OCI-LY1 (cell line): ENCODE measurements around the gene BGN.

Source experiments
- H2AFZ ChIP-seq: fragments of 200-600 bp; sonication (generic), shearing (Covaris generic); 2 replicates; pipeline ENCODE4 v1.6.0; 2014; ENCODE audit warnings: antibody characterized with exemption, mild to moderate bottlenecking, low read length
- H3F3A ChIP-seq: fragments of 200-600 bp; sonication (generic), shearing (Covaris generic); 2 replicates; pipeline ENCODE4 v1.6.0; 2014; ENCODE audit warnings: mild to moderate bottlenecking, antibody characterized with exemption, low read length, moderate library complexity; ENCODE audit not compliant: insufficient read depth
- H3K27ac ChIP-seq: fragments of 200-600 bp; sonication (generic); 2 replicates; pipeline ENCODE4 v1.5.1; 2014; ENCODE audit warnings: low read length, mixed run types, mild to moderate bottlenecking, low read depth; ENCODE audit not compliant: poor library complexity, severe bottlenecking
- H3K27me3 ChIP-seq: fragments of 200-600 bp; sonication (generic); 2 replicates; pipeline ENCODE4 v1.6.0; 2014; ENCODE audit warnings: antibody characterized with exemption, mild to moderate bottlenecking, low read length, moderate library complexity; ENCODE audit not compliant: insufficient read depth
- H3K36me3 ChIP-seq: fragments of 200-600 bp; sonication (generic); 2 replicates; pipeline ENCODE4 v1.6.1; 2014; ENCODE audit warnings: mild to moderate bottlenecking, antibody characterized with exemption, low read length, moderate library complexity, mixed read lengths; ENCODE audit not compliant: insufficient read depth
- H3K4me1 ChIP-seq: fragments of 200-600 bp; sonication (generic); 2 replicates; pipeline ENCODE4 v1.5.1; 2014; ENCODE audit warnings: mild to moderate bottlenecking, low read length, moderate library complexity; ENCODE audit not compliant: insufficient read depth, severe bottlenecking
- H3K4me2 ChIP-seq: fragments of 200-600 bp; sonication (generic), shearing (Covaris generic); 2 replicates; pipeline ENCODE4 v1.6.1; 2014; ENCODE audit warnings: low read length
- H3K4me3 ChIP-seq: fragments of 200-600 bp; sonication (generic); 2 replicates; pipeline ENCODE4 v1.5.1; 2014; ENCODE audit warnings: low read length, low read depth, mild to moderate bottlenecking, mixed read lengths; ENCODE audit not compliant: poor library complexity, severe bottlenecking
- H3K79me2 ChIP-seq: fragments of 200-600 bp; shearing (Covaris generic); 2 replicates; pipeline ENCODE4 v1.6.1; 2016; ENCODE audit warnings: mixed run types, low read length, mixed read lengths; ENCODE audit not compliant: insufficient read depth
- H3K9ac ChIP-seq: fragments of 200-600 bp; sonication (generic), shearing (Covaris generic); 2 replicates; pipeline ENCODE4 v1.6.1; 2014; ENCODE audit warnings: mild to moderate bottlenecking, low read length, mixed read lengths
- H3K9me2 ChIP-seq: fragments of 200-600 bp; sonication (generic), shearing (Covaris generic); 2 replicates; pipeline ENCODE4 v1.6.1; 2014; ENCODE audit warnings: low read depth, mild to moderate bottlenecking, low read length, mixed read lengths
- H3K9me3 ChIP-seq: fragments of 200-600 bp; shearing (Covaris generic); 2 replicates; pipeline ENCODE4 v1.6.1; 2014; ENCODE audit warnings: low read length, mixed read lengths
- H4K20me1 ChIP-seq: fragments of 200-600 bp; sonication (generic), shearing (Covaris generic); 2 replicates; pipeline ENCODE4 v1.6.0; 2016; ENCODE audit warnings: mild to moderate bottlenecking, low read length; ENCODE audit not compliant: insufficient read depth
- EZH2 ChIP-seq: fragments of 200-600 bp; sonication (generic), shearing (Covaris generic); IDR thresholded peaks from 2 replicates; pipeline ENCODE4 v1.8.0; 2017; ENCODE audit warnings: borderline replicate concordance, mixed run types, mild to moderate bottlenecking, antibody characterized with exemption, low read length, moderate library complexity, mixed read lengths
- TF ChIP-seq, protein P1 (sequence below): fragments of 200-600 bp; sonication (generic), shearing (Covaris generic); IDR thresholded peaks from 2 replicates; pipeline ENCODE4 v1.5.1; 2017; ENCODE audit warnings: mild to moderate bottlenecking, antibody characterized with exemption, low read length, moderate library complexity, mixed read lengths

BGN gene

DNA sequence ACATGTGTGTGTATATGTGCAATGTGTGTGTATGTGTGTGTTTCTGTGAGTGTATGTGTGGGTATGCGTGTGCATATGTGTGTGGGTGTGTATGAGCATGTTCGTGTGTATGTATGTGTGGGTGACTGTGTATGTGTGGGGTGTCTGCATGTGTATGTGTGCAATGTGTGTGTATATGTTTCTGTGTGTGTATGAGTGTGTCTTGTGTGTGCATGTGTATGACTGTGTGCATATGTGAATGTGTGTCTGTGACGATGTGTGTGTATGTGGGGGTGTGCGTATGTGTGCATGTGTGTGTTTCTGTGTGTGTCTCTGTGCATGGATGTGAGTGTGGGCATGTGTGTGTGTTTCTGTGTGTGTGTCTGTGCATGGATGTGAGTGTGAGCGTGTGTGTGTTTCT lies 18.5 kb downstream of the BGN start:
- Histone ChIP-seq H3K9me3 (no peaks in the 10 kb centered on the region), H3F3A (no peaks in the 10 kb centered on the region), H3K27ac (no peak overlapping the region), H2AFZ (no peak overlapping the region), H4K20me1 (no peaks in the 10 kb centered on the region), H3K36me3 (no peaks in the 10 kb centered on the region), H3K4me3 (no peak overlapping the region), H3K9me2 (no peaks in the 10 kb centered on the region), H3K4me2 (no peak overlapping the region), H3K27me3 (no peaks in the 10 kb centered on the region), H3K4me1 (no peaks in the 10 kb centered on the region), H3K79me2 (no peaks in the 10 kb centered on the region), H3K9ac (no peak overlapping the region)
- TF ChIP-seq EZH2: no peak
- TF ChIP-seq, protein P1, sequence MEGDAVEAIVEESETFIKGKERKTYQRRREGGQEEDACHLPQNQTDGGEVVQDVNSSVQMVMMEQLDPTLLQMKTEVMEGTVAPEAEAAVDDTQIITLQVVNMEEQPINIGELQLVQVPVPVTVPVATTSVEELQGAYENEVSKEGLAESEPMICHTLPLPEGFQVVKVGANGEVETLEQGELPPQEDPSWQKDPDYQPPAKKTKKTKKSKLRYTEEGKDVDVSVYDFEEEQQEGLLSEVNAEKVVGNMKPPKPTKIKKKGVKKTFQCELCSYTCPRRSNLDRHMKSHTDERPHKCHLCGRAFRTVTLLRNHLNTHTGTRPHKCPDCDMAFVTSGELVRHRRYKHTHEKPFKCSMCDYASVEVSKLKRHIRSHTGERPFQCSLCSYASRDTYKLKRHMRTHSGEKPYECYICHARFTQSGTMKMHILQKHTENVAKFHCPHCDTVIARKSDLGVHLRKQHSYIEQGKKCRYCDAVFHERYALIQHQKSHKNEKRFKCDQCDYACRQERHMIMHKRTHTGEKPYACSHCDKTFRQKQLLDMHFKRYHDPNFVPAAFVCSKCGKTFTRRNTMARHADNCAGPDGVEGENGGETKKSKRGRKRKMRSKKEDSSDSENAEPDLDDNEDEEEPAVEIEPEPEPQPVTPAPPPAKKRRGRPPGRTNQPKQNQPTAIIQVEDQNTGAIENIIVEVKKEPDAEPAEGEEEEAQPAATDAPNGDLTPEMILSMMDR: no peak

DNA sequence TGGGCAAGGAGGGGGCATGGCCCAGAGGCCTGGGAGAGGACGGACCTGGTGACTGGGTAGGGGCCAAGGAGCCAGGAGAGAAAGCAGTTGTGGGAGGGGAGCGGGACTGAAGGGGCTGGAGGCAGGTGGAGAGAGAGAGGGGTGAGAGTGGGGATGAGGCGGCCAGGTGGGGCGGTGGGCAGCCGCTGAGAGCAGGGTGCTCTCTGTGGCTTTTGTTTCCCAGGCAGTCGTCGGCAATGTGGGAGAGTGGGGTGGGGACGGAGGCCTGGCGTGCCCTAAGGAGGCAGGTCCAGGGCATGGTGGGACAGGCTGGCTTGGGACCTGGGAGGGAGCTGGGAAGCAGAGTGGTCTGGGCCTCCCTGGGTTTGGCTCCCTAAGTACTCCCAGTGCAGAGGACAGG lies 19.5 kb downstream of the BGN start:
- Histone ChIP-seq H3K4me2 (no peak overlapping the region), H3K27ac (no peak overlapping the region), H3K4me1 (no peaks in the 10 kb centered on the region), H3K4me3 (no peak overlapping the region), H3K9me3 (no peaks in the 10 kb centered on the region), H3K79me2 (no peaks in the 10 kb centered on the region), H3K36me3 (no peaks in the 10 kb centered on the region), H3K9ac (no peak overlapping the region), H2AFZ (no peak overlapping the region), H4K20me1 (no peaks in the 10 kb centered on the region), H3F3A (no peaks in the 10 kb centered on the region), H3K27me3 (no peaks in the 10 kb centered on the region), H3K9me2 (no peaks in the 10 kb centered on the region)
- TF ChIP-seq, protein P1: no peak
- TF ChIP-seq EZH2: no peak

DNA sequence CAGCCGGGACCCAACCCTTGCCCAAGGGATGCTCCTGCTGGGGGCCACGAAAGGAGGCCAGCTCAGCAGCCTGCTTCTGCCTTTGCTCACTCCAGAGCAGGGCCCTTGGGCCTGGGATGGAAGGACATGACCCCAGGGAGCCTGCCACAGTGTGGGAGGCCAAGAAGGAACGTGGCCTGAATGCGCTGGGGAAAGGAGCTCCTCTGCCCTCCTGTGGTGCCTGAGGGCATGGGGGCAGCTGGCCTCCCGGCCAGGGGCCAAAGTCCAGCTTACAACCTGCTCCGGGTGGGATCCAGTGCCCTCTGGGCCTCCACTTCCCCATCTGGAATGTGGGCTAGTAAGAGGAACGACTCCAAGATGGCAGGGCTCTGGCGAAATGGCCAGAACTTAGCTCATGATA lies 20.7 kb downstream of the BGN start:
- no peak overlapping the region for H3K4me3 ChIP-seq
- H3K4me1 ChIP-seq: no peaks in the 10 kb centered on the region
- H3K79me2 ChIP-seq: no peaks in the 10 kb centered on the region
- no peak overlapping the region for H2AFZ ChIP-seq
- no peak overlapping the region for H3K9ac ChIP-seq
- H3K36me3 ChIP-seq: no peaks in the 10 kb centered on the region
- no peaks in the 10 kb centered on the region for H3K9me3 ChIP-seq
- H3K9me2 ChIP-seq: no peaks in the 10 kb centered on the region
- H3K27ac ChIP-seq: no peak overlapping the region
- H3K4me2 ChIP-seq: no peak overlapping the region
- no peaks in the 10 kb centered on the region for H3F3A ChIP-seq
- H4K20me1 ChIP-seq: no peaks in the 10 kb centered on the region
- TF ChIP-seq, protein P1: no peak
- no peak for TF ChIP-seq EZH2
- H3K27me3 ChIP-seq: no peaks in the 10 kb centered on the region
